ES-I3 (cell line): ENCODE measurements around the gene DNAJB12.
"Not testable (repeated sequence)": the region's sequence is repeated elsewhere in the genome, so short reads cannot be mapped to it uniquely, and the experiment has no call there.

Experiments used
- H3K36me3 ChIP-seq: 2 replicates; pipeline ENCODE4 v1.6.1; 2013; ENCODE audit warnings: mild to moderate bottlenecking, low read length, control low read depth, moderate library complexity; ENCODE audit not compliant: insufficient read depth
- H3K4me1 ChIP-seq: 2 replicates; pipeline ENCODE4 v1.6.1; 2013; ENCODE audit warnings: mild to moderate bottlenecking, control low read depth, low read length; ENCODE audit not compliant: insufficient read depth
- H3K9ac ChIP-seq: 2 replicates; pipeline ENCODE4 v1.6.1; 2013; ENCODE audit warnings: low read depth, mild to moderate bottlenecking, low read length, moderate library complexity
- H3K9me3 ChIP-seq: 2 replicates; pipeline ENCODE4 v1.6.1; 2013; ENCODE audit warnings: mild to moderate bottlenecking, low read length, moderate library complexity; ENCODE audit not compliant: control insufficient read depth, insufficient read depth

Gene DNAJB12

DNA sequence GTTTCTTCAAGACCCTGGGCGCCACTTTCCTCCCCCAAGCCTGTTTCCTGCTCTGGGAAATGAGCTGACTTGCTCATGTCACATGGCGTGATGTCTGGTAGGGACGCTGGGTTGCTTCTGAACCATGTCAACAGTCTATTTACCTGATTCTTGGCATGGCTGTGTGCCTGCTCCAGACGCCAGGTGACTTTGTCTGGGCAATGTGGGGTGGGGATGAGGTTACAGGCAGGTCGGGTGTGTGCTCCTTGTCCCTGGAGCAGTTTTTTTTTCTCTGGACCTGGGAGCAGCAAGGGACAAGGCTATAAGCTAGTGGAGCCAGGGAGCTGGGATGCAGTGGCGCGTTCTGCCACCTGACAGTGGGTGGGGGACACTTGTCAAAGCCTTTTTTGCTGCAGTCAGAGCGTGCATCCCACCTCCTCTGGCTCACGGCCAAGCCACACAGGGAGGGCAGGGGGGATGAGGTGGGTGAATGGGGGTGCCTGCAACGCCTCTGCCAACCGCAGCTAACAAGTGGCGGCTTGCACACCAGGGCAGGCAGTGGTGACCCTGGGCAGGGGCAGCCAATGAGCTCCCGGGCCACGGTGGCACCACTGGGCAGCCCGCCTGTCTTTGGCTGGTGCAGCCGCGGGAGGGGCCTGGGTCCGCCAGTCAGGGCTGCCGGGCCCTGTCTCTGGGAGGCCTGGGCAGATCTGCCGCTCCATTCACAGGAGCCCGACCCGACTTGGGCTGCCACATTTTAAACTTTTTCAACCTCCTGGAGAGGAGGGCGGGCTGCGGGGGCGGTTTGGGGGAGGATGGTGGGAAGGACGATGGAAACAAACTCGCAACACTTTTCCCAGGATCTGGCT, 22.9 kb downstream of the DNAJB12 start:
- Histone ChIP-seq H3K4me1 (peaks cover 26% of the 10 kb centered on the region), H3K9ac (no peak overlapping the region), H3K9me3 (no peaks in the 10 kb centered on the region)

DNA sequence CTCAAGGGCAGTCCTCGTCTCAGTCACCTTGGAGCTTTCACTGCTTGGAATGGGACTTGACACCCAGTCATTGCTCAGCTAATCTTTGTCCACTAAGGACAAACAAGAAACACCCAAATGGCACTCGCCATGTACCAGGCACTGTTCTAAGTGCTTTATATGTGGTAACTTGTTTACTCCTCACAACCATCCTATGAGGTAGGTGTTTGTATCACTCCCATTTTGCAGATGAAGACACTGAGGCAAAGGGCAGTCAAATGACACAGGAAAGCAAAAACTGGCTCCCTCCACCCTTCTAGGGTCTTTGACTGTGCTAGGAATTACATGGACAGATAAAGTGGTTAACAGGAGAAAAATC, 24.7 kb downstream of the DNAJB12 start:
- Histone ChIP-seq H3K9ac (no peak overlapping the region), H3K36me3 (no peaks in the 10 kb centered on the region), H3K4me1 (peaks cover 30% of the 10 kb centered on the region), H3K9me3 (no peaks in the 10 kb centered on the region)

More for the DNA sequence above, 22.9 kb downstream of the DNAJB12 start:
- no peaks in the 10 kb centered on the region for H3K36me3 ChIP-seq

DNA sequence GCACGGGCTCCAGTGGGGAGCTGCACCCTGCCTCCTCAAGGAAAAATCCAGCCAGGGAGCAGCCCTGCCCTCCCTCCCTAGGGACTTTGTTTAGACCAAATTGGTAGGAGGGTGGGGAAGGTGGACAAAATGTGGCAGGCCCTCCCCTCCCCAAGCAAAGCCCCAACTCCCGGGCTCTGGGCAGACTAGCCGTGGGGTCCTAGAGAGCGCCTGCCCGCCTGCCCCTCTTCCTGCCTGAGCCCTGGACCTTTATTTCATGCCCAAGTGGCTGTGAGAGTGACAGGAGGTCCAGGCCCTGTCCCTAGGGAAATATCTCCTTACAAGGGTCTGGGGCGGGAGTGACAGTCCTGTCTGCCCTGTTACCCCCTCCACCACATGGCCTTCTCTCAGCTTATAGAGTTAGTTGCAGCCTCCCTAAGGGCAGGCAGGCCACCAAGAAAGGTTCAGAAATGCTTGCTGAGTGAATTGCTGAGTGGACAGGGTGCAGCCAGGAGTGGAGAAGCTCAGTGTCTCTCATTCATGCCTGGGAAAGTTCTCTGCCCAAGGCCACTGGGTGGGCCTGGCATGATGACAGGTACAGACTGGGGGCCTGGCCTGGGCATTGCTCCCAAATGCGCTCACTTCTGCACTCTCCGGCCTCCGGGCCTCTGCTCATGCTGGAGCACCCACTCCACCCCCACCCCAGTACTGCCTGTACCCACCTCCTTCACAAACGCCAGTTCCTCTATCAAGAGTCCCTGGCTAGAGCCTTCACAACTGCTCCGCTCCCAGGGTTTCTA, 25.2 kb downstream of the DNAJB12 start:
- no peaks in the 10 kb centered on the region for H3K9me3 ChIP-seq
- no peak overlapping the region for H3K9ac ChIP-seq
- peaks cover 35% of the 10 kb centered on the region for H3K4me1 ChIP-seq
- no peaks in the 10 kb centered on the region for H3K36me3 ChIP-seq

DNA sequence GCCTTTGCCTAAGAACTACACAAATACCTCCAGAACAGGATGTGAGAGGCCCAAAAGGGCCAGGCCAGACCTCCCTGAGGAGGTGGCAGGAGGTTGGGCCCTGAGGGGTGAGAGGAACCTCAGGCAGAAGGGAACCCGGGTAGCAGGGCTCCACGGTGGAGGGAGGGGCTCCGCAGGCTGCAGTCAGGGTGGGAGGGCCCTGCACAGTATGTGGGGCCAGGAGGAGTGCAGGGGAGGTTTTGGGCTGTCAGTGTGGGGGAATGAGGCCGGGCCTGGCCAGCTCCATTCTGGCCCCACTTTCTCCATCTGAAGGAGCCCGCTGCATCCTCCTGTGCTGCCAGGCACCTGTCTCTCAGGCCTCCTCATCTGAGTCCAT, 25.9 kb downstream of the DNAJB12 start:
- Histone ChIP-seq H3K9ac (no peak overlapping the region), H3K4me1 (peaks cover 35% of the 10 kb centered on the region)

DNA sequence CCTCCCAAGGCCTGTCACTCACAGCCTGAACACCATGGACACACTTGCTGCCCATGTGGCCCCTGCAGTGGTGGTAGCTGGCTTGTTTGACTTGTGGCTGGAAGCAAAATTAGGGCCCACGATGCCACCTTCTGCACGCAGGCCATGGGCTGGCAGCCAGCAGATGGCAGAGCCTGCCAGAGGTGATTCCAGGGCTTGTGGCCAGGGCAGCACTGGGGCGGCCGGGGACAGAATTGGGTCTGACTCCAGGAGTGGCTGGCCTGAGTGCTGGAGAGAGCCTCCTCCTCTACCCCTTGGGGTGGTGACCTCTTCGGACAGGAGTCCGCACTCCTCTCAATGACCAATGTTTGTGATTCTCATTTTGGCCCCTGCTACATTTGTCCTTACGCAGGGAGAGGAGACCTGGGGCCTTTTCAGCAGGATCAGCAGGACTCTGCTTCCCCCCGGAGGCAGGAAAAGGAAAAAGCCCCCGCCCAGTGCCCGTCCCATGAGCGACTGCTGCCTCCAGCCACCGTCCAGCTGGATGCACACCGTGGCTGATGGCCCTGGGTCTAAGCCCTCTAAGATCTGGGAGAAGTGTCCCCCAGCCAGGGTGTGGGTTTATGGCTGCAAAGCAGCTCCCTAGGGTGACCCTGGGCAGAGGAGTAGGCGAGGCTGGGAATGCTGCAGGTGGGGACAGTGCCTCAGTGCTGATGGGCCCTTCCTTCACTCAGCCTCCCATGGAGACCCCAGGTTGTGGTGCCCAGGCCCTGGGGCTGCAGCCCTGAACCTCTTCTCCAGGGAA, 26.5 kb downstream of the DNAJB12 start:
- Histone ChIP-seq H3K9me3 (no peaks in the 10 kb centered on the region), H3K36me3 (no peaks in the 10 kb centered on the region), H3K9ac (no peak overlapping the region), H3K4me1 (peaks cover 35% of the 10 kb centered on the region)

More for the DNA sequence above, 25.9 kb downstream of the DNAJB12 start:
- H3K9me3 ChIP-seq = no peaks in the 10 kb centered on the region
- H3K36me3 ChIP-seq = no peaks in the 10 kb centered on the region

DNA sequence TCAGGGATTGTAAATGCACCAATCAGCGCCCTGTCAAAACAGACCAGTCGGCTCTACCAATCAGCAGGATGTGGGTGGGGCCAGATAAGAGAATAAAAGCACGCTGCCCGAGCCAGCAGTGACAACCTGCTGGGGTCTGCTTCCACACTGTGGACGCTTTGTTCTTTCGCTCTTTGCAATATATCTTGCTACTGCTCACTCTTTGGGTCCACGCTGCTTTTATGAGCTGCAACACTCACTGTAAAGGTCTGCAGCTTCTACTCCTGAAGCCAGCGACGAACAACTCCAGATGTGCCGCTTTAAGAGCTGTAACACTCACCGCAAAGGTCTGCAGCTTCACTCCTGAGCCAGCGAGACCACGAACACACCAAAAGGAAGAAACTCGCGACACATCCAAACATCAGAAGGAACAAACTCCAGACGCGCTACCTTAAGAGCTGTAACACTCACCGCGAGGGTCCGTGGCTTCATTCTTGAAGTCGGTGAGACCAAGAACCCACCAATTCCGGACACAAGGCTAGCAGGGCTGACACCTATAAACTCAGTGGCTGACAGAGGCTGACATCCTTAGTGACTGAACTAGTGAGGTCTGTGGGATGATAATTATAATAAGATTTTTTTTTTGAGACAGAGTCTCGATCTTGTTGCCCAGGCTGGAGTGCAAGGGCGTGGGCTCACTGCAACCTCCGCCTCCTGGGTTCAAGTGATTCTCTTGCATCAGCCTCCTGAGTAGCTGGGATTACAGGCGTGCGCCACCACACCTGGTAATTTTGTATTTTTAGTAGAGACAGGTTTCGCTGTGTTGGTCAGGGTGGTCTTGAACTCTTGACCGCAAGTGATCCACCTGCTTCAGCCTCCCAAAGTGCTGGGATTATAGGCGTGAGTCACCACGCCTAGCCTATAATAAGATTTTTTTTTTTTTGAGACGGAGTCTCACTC, 27.8 kb downstream of the DNAJB12 start:
- not testable (repeated sequence) for H3K9ac ChIP-seq, H3K36me3 ChIP-seq, H3K9me3 ChIP-seq
- H3K4me1 ChIP-seq = peaks cover 47% of the 10 kb centered on the region

DNA sequence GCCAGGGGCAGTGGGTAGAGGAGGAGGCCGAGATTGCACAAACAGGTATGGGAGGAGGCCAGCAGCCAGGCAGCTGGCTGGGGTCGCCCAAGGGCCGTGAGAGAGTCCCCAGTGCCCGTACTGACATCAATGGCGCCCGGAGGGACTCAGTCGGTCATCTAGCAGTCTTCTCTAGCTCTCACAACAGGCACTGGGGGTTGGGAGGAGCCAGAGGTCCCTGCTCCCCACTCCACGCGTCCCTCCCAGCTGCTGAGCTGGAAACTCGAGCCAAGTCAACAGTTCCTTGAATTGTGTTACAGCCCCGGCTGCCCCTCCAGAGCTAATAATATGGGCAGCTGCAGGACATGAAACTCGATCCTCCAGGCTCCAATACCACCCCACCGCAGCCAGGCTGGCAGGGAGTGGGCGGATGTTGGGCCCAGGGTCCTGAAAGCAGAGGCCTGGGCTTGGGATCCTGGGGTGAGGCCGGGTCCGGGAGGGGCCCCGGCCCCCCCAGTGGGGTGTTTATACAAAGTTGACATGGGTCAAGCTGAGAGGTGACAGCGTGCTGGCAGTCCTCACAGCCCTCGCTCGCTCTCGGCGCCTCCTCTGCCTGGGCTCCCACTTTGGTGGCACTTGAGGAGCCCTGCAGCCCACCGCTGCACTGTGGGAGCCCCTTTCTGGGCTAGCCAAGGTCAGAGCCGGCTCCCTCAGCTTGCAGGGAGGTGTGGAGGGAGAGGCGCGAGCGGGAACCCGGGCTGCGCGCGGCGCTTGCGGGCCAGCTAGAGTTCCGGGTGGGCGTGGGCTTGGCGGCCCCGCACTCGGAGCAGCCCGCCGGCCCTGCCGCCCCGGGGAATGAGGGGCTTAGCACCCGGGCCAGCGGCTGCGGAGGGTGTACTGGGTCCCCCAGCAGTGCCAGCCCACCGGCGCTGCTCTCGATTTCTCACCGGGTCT, 29.2 kb downstream of the DNAJB12 start:
- not testable (repeated sequence) for H3K9me3 ChIP-seq, H3K9ac ChIP-seq, H3K36me3 ChIP-seq
- H3K4me1 ChIP-seq = peaks cover 46% of the 10 kb centered on the region

DNA sequence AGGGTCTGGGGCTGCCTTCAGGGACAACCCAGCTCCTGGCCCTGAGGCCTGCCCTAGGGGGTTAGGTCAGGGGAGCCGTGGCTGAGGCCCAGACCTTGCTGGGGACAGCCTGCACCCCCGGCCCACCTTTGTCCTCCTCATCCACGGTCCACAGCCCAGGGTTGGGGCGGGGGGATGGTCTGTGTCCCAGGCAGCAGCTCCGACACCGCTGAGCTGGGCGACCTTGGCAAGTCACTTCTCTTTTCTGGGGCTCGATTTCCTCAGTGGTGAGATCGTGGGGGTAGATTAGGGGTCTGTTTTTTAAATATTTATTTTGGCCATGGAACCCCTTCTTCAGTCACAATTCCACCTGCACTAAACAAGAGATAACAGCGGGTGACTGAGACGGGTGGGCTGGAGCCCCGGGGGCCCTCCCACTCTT, 30.9 kb downstream of the DNAJB12 start:
- H3K9me3 ChIP-seq = no peaks in the 10 kb centered on the region
- H3K4me1 ChIP-seq = peaks cover 50% of the 10 kb centered on the region
- H3K36me3 ChIP-seq = no peaks in the 10 kb centered on the region
- H3K9ac ChIP-seq = no peak overlapping the region

DNA sequence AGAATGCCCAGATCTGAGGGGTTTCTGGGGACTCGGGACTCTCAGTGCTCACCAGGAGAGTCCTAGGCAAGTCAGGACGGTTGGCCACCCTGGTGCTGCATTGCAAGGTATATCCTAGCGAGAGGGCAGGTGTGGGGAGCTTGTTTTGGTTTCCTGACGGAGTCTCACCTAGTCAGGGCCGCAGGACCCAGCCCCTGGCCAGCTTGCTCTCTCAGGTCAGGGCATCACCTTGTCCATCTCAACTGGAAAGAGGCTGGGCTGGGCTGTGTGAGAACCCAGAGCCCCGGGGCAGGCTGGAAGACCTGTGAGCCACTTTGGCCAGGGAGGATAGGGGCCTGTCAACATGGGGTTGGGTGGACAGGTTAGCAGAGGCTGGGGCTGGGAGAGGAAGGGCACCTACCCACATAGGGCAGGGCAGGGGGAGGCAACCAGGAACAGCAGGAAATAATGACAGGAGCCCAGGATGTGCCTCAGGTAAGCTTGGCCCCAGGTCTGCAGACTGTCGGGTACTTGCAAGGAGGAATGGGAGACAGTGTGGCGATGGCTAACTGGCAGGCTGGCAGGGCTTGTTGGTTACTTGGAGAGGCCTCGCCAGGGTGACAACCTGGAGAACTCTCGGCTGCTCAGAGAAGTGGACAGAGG, 31.5 kb downstream of the DNAJB12 start:
- H3K4me1 ChIP-seq = peaks cover 47% of the 10 kb centered on the region
- H3K9me3 ChIP-seq = no peaks in the 10 kb centered on the region
- no peak overlapping the region for H3K9ac ChIP-seq
- no peaks in the 10 kb centered on the region for H3K36me3 ChIP-seq

DNA sequence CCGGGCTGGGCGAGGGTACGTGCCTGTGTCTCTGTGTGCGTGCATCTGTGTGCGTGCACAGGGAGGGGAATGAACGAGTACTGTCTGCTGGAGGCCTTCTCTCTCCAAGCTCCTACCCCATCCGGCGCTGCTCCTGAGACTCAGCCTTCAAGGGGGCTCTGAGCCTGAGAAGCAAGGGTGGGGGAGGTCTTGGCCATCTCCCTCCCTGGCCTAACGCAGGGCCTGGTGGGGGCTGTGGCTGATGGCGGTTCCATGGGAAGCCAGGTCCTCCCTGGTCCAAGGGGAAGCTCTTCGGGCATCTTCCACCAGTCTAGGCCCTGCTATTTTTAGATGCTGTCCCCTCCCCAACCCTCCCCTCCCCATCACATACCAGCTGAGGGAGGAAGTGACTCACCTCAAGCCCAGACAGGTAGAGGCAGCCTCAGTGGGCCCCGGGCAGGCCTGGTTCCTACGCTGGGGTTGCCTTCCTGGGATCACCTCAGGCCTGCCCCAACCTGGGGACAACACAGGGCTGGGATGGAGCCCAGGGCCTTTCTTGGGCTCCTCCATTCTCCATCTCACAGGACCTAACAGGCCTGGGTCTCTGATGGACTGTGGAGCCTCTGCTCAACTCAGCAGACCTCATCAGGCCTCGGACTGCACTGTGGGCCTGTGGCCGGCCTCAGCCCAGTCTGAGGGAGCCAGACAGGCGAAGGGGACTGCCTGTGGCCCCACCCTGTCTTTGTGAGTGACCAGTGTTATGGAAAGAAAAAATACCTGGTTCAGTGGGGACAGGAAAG, 32.2 kb downstream of the DNAJB12 start:
- Histone ChIP-seq H3K9me3 (no peaks in the 10 kb centered on the region), H3K9ac (no peak overlapping the region), H3K36me3 (no peaks in the 10 kb centered on the region), H3K4me1 (peaks cover 42% of the 10 kb centered on the region)

DNA sequence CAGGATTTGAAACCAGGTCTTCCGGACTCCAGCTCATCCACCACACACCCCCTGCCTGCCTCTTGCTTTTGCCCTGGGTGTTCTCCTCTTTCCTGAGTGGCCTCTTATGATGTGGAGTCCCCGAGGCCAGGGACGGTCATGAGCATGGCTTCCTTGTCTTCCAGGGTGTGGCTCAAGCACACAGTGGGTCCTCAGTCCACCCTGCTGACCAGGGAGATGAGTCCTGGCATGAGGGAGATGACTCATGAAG, 32.8 kb downstream of the DNAJB12 start:
- Histone ChIP-seq H3K9me3 (no peaks in the 10 kb centered on the region), H3K4me1 (peaks cover 42% of the 10 kb centered on the region), H3K36me3 (no peaks in the 10 kb centered on the region), H3K9ac (peak overlapping the region; percentile 52; the same call in 1 of the 2 replicates)
